ENCODE data around the gene NPAS3.

The NPAS3 gene

GRCh38 chr14:33348510-33348909, 409.8 kb downstream of the NPAS3 start:
- no peak for DNase-seq (ENCODE audit: low read depth)
- H3K4me3 ChIP-seq (ENCODE audit: low read depth, low read length) = no peak overlapping the region

DNA sequence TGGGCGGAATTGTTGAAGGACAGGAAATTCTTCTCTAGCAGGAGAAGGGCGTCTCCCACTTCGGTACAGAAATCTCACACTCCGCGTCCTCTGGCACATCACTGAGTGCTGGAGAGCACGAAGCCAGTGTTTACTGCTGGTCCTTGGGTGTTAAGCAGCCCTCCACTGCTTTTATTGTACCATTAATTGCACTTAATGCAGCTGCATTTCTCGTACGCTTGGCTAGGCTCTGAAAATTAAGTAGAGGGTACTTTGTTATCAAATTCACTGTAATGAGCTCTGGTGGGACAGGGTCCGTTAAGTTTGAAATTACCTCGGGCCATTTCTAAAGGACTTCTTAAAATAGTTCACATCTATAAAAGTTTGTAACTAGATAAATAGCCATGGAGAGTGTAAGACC, 411.2 kb downstream of the NPAS3 start:
- no peak for DNase-seq (ENCODE audit: low read depth)
- H3K4me3 ChIP-seq (ENCODE audit: low read depth, low read length) = no peak overlapping the region

DNA sequence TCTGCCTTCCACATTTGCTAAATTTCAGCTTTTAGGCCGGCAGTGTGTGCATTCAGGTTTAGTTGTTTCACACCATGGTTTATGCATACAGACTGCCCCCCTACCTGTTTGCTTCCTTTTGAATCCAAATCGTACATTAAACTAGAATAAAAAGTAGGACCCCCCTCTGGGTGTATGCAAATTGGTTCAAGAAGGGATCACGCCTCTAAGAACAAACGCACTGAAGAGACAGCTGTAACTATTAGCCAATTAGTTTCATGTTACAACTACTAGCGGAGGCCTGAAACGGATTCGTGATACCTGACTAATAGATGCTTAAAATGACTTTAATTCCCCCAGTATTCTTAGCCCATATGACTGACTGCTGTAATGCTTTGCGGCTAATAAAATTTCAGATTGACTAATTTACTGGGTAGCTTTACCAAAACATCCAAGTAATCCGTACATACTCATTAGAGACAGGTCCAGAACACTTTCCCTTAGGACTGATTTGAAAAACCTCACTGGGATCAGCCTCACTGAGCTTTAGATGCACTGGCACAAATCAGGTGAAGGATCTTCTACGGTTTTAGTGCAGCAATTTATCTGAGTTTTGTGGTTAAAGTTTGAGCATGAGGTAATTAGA, 411.8 kb downstream of the NPAS3 start:
- H3K4me3 ChIP-seq (ENCODE audit: low read depth, low read length) = no peak overlapping the region
- DNase-seq (ENCODE audit: low read depth) = no peak

GRCh38 chr14:33352821-33353220, 414.1 kb downstream of the NPAS3 start:
- H3K4me3 ChIP-seq (ENCODE audit: low read depth, low read length) = no peak overlapping the region
- no peak for DNase-seq (ENCODE audit: low read depth)

DNA sequence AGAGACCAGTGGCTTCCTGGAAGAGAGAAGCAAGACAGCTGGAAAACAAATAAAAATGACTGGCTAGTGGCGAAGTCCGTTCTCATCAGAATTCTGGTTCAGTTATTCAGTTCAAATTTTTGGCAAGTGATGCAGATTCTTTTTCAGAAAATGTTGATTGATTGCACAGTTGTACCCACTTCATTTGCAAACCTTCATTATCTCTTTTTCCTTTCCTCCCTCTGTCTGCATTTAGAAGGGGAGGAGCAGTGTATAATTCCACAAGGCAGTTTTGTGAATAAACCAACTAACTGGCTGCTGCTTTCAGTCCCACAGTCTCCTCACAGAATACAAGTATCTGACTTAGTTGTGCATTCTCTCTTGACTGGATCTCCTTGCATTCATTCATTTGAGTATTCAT, 417.5 kb downstream of the NPAS3 start:
- no peak overlapping the region for H3K4me3 ChIP-seq (ENCODE audit: low read depth, low read length)
- no peak for DNase-seq (ENCODE audit: low read depth)

GRCh38 chr14:33357225-33358010, 418.7 kb downstream of the NPAS3 start:
- no peak overlapping the region for H3K4me3 ChIP-seq (ENCODE audit: low read depth, low read length)
- no peak for DNase-seq (ENCODE audit: low read depth)

DNA sequence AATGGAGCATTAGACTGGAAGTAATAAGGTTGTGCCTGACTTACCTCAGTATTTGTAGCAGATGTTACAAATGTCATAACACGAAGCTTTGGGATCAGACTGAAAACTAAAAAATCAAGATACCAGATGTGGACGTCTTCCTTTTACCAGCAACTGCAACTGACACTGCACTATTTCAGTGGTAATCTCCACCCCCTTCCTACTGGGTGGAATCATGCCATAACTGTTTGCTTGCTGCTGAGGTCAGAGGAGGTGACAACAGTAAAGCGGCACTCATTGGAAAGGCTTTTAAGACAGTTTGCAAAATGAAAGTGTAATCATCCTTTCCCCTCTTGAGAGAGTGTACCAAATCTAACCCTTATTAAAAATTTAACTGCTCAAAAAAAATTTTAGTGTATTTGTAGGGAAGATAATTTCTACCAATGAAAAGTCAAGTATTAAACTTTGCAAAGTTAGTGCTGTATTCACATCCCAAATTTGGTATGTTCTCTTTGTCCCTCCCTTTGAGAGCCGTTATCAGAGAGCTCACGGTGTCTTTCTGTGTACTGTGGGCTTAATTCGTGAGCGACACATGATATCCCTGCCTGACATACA, 420.7 kb downstream of the NPAS3 start:
- no peak for DNase-seq (ENCODE audit: low read depth)

GRCh38 chr14:33362934-33363333, 424.3 kb downstream of the NPAS3 start:
- H3K4me3 ChIP-seq (ENCODE audit: low read depth, low read length) = no peak overlapping the region
- DNase-seq (ENCODE audit: low read depth) = no peak

More for the DNA sequence above, 420.7 kb downstream of the NPAS3 start:
- H3K4me3 ChIP-seq (ENCODE audit: low read depth, low read length) = no peak overlapping the region

- no peak overlapping the region for H3K4me3 ChIP-seq (ENCODE audit: low read depth, low read length)
Measured at GRCh38 chr14:33363682-33364081, 425.0 kb downstream of the NPAS3 start.

DNA sequence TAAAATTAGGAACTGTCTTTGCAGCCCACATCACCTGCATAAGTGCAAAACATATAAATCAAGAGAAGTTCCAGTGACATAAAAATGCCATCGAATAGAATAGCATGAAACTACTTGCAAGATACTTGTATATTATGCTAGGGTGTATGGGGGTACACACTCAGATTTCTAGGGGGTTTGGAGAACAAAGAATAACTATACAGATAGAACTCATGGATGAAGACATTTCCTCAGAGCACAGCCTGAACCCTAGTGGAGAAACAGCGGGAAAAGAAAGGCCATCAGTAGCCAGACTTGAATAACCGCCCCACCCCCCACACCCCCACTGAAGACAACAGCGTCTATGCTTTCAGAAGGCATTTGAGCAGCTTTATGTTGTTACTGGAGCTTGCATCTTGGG, 425.8 kb downstream of the NPAS3 start:
- DNase-seq (ENCODE audit: low read depth) = no peak
- H3K4me3 ChIP-seq (ENCODE audit: low read depth, low read length) = no peak overlapping the region

More at GRCh38 chr14:33363682-33364081, 425.0 kb downstream of the NPAS3 start:
- DNase-seq (ENCODE audit: low read depth) = no peak

GRCh38 chr14:33369041-33369440, 430.4 kb downstream of the NPAS3 start:
- H3K4me3 ChIP-seq (ENCODE audit: low read depth, low read length) = no peak overlapping the region
- no peak for DNase-seq (ENCODE audit: low read depth)

- no peak for DNase-seq (ENCODE audit: low read depth)
Measured at GRCh38 chr14:33369972-33370371, 431.3 kb downstream of the NPAS3 start.

DNA sequence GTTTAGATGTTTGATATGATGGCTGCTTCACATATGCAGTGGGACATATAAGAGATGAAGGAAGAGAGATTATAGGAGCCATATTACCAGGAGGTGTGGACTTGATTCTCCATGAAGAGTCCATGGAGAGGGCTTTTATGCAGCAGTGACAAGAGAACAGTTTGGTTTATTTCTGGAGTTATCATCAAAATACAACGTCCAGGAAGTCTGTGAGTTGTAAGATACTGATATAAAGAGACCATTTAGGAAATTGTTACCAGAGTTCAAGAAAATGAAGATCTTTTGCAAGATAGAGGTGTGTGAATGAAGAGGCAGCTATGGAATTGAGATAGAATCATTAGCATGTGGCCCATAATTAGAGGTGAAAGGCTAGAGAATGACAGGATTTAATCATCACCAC, 431.7 kb downstream of the NPAS3 start:
- no peak overlapping the region for H3K4me3 ChIP-seq (ENCODE audit: low read depth, low read length)
- DNase-seq (ENCODE audit: low read depth) = no peak

More at GRCh38 chr14:33369972-33370371, 431.3 kb downstream of the NPAS3 start:
- no peak overlapping the region for H3K4me3 ChIP-seq (ENCODE audit: low read depth, low read length)

- H3K4me3 ChIP-seq (ENCODE audit: low read depth, low read length) = no peak overlapping the region
- DNase-seq (ENCODE audit: low read depth) = no peak
Measured at GRCh38 chr14:33375196-33375595, 436.5 kb downstream of the NPAS3 start.

DNA sequence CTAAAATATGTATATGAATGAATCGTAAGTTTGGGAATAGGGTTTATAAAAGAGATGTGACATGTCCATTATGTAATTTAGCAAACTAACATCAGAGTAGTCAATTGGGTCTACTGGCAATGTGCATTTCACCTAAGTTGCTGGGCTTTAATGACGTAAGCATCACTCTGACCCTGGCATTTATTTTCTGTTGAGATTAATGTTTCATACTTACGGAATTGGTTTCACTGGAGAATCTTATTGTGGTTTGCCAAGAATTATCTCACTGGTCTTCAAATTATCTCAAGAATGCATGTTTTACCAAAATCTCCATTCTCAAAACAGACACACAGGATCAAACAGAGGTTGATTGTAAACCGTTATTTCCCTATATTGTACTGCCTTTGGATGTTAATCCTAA, 437.1 kb downstream of the NPAS3 start:
- H3K4me3 ChIP-seq (ENCODE audit: low read depth, low read length) = no peak overlapping the region
- DNase-seq (ENCODE audit: low read depth) = no peak

DNA sequence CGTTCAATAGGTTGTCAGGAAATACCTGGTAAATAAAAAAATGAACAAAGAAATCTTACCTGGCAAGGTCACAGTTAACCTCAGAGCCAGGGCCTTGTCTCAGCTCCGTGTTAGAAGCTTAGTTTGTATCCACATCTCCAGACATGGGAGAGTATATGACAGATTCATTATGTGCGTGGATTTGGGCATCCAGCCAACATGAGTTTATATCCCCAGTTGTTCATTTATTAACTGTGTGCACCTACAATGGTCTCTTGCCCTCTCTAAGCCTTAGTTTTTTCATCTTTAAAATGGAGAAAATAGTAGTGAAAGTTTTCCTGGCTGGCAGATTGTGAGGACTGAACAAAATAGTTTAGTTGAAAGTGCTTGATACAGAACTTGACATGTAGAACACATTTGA, 437.8 kb downstream of the NPAS3 start:
- no peak overlapping the region for H3K4me3 ChIP-seq (ENCODE audit: low read depth, low read length)
- DNase-seq (ENCODE audit: low read depth) = no peak

DNA sequence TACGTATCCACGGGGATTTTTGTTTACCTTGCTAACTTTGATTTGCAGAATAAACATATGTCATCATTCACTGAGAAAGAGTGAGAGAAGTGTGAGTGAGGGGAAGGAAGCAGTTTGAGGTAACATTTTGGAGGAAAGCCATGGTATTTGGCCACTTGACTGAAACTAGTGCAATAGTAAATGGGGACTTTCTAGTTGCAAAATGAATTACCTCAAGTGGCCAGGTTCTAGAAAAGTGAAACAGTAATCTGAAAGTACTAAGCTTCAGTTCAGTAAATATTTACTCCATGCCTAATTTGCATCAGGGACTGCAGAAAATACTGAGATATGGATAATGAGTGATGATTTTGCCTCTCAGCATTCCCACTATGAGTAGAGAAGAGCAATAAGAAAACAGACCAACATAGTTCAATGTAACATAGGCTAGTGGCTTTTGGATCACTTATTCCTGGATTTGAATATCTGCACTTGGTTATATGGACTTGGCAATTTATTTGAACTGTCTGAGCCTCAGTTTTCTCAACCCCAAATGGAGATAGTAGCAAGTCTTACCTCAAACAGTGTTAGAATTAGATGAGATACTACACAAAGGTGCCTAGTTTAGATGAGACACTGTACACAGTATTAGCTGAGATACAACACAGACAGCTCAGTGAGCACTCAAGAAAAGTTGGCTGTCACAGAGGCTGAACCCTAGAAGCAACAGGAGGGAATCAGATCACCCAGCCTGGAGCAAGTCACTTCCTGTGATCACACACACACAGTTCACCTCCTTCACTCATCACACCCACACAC, 439.1 kb downstream of the NPAS3 start:
- H3K4me3 ChIP-seq (ENCODE audit: low read depth, low read length) = no peak overlapping the region
- no peak for DNase-seq (ENCODE audit: low read depth)

DNA sequence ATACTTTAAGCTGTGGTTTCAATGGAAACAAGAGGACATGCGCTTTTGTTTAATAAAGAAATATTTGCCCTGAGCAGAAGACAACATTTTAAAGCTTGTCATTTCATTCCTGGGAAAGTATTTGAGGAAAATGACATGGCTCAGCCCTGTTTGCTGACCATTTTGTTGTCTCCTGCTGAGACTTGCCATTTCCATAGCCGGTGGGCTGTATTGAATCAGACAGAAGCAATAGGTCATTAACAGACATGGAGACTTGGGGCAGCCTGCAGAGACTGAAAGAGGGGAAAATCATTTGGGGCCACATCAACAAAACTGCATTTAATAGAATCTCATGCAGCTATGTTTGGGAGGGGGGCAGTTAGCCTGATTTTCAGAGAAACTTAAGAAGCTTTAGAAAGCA, 443.0 kb downstream of the NPAS3 start:
- H3K4me3 ChIP-seq (ENCODE audit: low read depth, low read length) = no peak overlapping the region

DNA sequence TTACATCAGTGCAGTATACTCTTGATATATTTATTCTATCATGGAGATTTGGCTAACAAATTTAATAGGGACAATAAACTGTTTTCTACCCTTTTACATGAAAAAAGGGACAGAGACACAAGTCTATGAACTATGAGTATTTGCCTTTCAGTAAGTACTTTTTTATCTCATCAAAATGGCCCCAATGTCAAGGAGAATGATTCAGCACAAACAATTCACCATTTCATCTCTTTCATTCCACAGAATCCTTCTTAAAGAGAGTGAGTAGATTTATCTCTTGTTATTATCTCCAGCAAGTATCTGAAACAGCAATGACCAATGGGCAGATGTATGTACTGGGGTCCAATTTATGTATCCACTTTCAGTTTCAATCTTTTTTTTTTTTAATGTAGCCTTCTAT, 447.5 kb downstream of the NPAS3 start:
- DNase-seq (ENCODE audit: low read depth) = no peak
- H3K4me3 ChIP-seq (ENCODE audit: low read depth, low read length) = no peak overlapping the region

More for the DNA sequence above, 443.0 kb downstream of the NPAS3 start:
- DNase-seq (ENCODE audit: low read depth) = no peak

DNA sequence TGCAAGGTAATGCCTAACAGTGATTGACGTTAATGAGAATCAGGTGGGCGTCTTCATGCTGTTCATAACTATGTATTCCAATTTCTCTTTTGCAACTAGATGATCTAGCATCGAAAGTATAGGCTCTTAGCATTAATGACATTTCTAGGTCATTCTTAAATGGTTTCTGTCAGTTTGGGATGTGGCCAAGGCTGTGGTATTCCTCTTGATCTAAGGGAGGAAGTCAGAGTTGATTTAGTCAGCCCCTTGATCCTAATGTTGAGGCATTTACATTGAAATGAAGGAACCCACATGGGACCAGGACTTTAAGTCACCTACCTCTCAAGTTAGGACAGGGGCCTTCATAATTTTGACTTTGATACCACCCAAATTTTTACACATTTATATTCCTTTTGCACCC, 448.1 kb downstream of the NPAS3 start:
- DNase-seq (ENCODE audit: low read depth) = no peak
- H3K4me3 ChIP-seq (ENCODE audit: low read depth, low read length) = no peak overlapping the region

All from skeletal muscle cell (primary cell).